ENCODE data around the gene ANXA2.

DNA sequence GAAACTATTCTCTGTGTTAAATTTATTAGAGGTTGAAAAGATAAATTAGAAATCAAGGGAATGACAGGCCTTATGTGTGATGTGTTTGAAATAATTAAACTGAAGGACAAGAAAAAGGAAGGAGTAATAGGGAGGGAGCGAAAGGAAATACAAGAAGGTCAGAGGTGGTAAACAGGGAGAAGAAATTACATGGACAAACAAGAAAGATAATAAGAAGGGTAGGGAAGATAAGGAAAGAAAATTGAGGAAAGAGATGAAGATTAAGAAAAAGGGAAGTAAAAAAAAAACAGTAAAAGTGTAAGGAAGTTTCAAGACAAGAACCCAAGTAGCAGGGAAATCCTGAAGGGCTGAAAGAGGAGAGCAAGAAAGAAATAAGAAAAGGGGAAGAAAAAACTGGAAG lies 26.2 kb upstream of the ANXA2 start:
- TF ChIP-seq, protein P1, sequence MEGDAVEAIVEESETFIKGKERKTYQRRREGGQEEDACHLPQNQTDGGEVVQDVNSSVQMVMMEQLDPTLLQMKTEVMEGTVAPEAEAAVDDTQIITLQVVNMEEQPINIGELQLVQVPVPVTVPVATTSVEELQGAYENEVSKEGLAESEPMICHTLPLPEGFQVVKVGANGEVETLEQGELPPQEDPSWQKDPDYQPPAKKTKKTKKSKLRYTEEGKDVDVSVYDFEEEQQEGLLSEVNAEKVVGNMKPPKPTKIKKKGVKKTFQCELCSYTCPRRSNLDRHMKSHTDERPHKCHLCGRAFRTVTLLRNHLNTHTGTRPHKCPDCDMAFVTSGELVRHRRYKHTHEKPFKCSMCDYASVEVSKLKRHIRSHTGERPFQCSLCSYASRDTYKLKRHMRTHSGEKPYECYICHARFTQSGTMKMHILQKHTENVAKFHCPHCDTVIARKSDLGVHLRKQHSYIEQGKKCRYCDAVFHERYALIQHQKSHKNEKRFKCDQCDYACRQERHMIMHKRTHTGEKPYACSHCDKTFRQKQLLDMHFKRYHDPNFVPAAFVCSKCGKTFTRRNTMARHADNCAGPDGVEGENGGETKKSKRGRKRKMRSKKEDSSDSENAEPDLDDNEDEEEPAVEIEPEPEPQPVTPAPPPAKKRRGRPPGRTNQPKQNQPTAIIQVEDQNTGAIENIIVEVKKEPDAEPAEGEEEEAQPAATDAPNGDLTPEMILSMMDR (IDR thresholded peaks at IDR 0.05), result no peak
- no peak for TF ChIP-seq EZH2 (IDR thresholded peaks at IDR 0.05; ENCODE audit: borderline replicate concordance, insufficient read depth, low read depth, low read length, poor library complexity, severe bottlenecking)
